ENCODE results near the gene BMPER. TPM values are rescaled to one million over a fixed set of nuclear protein-coding genes. Genes with fewer than 3 reads are reported as not detected.

BMPER gene
- total RNA-seq, 5 donors from 2014 or later (not counting 1 experiment from before 2014, with no cell fraction given), result 0.20 to 0.47 TPM; not detected in 3

DNA sequence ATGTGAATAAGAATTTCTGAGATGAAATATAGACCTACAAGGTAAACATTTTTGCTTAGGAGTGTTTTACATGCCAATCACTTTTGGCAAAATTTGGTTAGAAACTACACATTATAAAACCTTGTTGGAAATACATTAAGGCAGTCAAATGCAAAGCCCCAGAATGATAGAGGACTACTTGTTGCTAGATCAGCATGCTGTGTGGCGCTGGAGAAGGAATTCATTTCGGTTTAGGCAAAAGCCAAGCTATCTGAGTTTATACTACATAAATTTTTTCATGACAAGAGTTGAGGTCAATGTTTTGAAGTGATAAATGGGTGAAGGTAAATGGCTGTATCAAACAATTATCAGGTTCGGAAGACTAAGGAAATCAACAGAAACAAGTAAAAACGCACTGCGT is 2.3 kb downstream of the BMPER start:
- peaks cover 7 to 12% (median 9%) of the 10 kb centered on the region in 3 donors for H3K4me1 Mint-ChIP-seq
- no peaks in the 10 kb centered on the region for H3K36me3 Mint-ChIP-seq
- ChIA-PET POLR2A (no interaction called here), CTCF (no interaction called here)
- Histone ChIP-seq H3K36me3 (ENCODE audit: control insufficient read depth in 2 of 2, extremely low read depth in 1 of 2, insufficient read depth in 1 of 2, low read length in 1 of 2) (no peaks in the 10 kb centered on the region), H3K4me1 (ENCODE audit: control insufficient read depth in 1 of 2, extremely low read depth in 1 of 2, insufficient read depth in 2 of 2, low read length in 2 of 2) (peaks cover 3 to 16% of the 10 kb centered on the region in 2 experiments), H3K4me3 (ENCODE audit: control insufficient read depth in 1 of 2, extremely low read depth in 1 of 2, low read length in 1 of 2) (no peak overlapping the region), H3K27ac (ENCODE audit: low read length) (no peak overlapping the region), H3K9me3 (no peaks in the 10 kb centered on the region), H3K27me3 (replicated peaks in 1 of 2; ENCODE audit: control insufficient read depth in 2 of 2, extremely low read depth in 1 of 2, insufficient read depth in 2 of 2, low read length in 1 of 2) (peaks cover 16 to 24% of the 10 kb centered on the region in 2 experiments)
- H3K4me3 Mint-ChIP-seq, result no peak overlapping the region
- WGBS (ENCODE audit: insufficient coverage), result 87% methylated on average over 3 of the region's 5 CpGs
- ATAC-seq (replicated peaks in 1 of 4), result no peak
- H3K27me3 Mint-ChIP-seq, result peaks cover 48 to 52% of the 10 kb centered on the region in 2 donors
- H3K9me3 Mint-ChIP-seq, result no peaks in the 10 kb centered on the region
- H3K27ac Mint-ChIP-seq, result no peak overlapping the region
- no peak for DNase-seq

DNA sequence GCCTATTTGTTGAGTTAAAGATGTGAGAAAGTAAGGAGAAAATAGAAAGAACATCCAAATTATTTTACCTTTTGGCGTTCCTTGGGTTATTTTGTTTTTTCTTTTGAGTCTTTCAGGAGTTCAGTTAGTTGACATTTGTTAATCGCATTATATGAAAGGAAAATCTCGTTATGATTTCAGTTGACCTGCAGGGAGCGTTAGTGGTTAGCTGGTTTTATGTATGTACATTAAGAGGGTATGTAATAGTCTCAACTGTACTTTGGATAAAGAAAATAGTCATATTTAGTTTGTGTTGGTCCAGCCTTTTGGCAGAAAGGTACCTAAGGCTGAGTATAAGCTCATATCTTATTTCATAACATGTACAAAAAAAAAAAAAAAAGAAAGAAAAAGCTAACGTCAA is 4.0 kb downstream of the BMPER start:
- DNase-seq (no peak), ATAC-seq (replicated peaks in 1 of 4) (no peak)
- Mint-ChIP-seq H3K27me3 (peaks cover 37% of the 10 kb centered on the region in 2 donors), H3K4me1 (peaks cover 0 to 6% (median 2%) of the 10 kb centered on the region in 3 donors), H3K36me3 (no peaks in the 10 kb centered on the region), H3K9me3 (no peaks in the 10 kb centered on the region), H3K27ac (no peak overlapping the region), H3K4me3 (no peak overlapping the region)
- Histone ChIP-seq H3K4me1 (ENCODE audit: control insufficient read depth in 1 of 2, extremely low read depth in 1 of 2, insufficient read depth in 2 of 2, low read length in 2 of 2) (peaks cover 3 to 10% of the 10 kb centered on the region in 2 experiments), H3K27me3 (replicated peaks in 1 of 2; ENCODE audit: control insufficient read depth in 2 of 2, extremely low read depth in 1 of 2, insufficient read depth in 2 of 2, low read length in 1 of 2) (peaks cover 10 to 13% of the 10 kb centered on the region in 2 experiments), H3K9me3 (no peaks in the 10 kb centered on the region), H3K4me3 (ENCODE audit: control insufficient read depth in 1 of 2, extremely low read depth in 1 of 2, low read length in 1 of 2) (no peak overlapping the region), H3K27ac (ENCODE audit: low read length) (no peak overlapping the region), H3K36me3 (ENCODE audit: control insufficient read depth in 2 of 2, extremely low read depth in 1 of 2, insufficient read depth in 1 of 2, low read length in 1 of 2) (no peaks in the 10 kb centered on the region)
- CTCF ChIA-PET, result interaction anchor here in 1 of 2 donors (1.4 kb wide), 1 partner anchor 17 kb away, joined by 3 read pairs; no protein-coding TSS in a partner anchor
- POLR2A ChIA-PET, result interaction anchor here in 1 of 2 donors (0.6 kb wide), 1 partner anchor 20 kb away, joined by 3 read pairs; no protein-coding TSS in a partner anchor
- 86% methylated on average over 3 of the region's 5 CpGs for WGBS (ENCODE audit: insufficient coverage)

DNA sequence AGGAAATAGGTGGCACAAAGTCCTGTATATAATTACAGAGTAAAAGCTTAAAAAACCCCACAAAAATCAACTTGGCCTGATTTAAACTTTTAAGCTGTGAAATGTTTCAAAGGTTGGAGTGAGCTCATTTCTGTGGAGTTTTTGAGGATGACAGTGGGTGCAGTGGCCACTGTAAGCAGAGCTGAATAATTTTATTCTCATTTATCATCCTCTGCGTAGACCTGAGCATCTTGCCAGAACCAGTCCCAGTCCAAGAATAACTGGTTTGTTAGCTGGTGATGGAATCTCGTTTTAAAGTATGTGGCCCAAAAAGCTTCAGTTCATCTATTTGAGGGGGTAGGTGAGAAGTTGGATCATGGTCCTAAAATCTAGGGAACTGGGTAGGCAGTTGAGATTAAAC is 4.4 kb downstream of the BMPER start:
- no peak overlapping the region for H3K27ac Mint-ChIP-seq
- ChIA-PET CTCF (interaction anchor here in 1 of 2 donors (1.4 kb wide), 1 partner anchor 17 kb away, joined by 3 read pairs; no protein-coding TSS in a partner anchor), POLR2A (interaction anchor here in 1 of 2 donors (0.6 kb wide), 1 partner anchor 20 kb away, joined by 3 read pairs; no protein-coding TSS in a partner anchor)
- no peaks in the 10 kb centered on the region for H3K36me3 ChIP-seq (ENCODE audit: control insufficient read depth in 2 of 2, extremely low read depth in 1 of 2, insufficient read depth in 1 of 2, low read length in 1 of 2)
- ATAC-seq (replicated peaks in 1 of 4) (no peak), DNase-seq (no peak)
- no peak overlapping the region for H3K4me3 Mint-ChIP-seq
- no CpG with 5 or more reads among the region's 2 CpGs for WGBS (ENCODE audit: insufficient coverage)
- H3K4me3 ChIP-seq (ENCODE audit: control insufficient read depth in 1 of 2, extremely low read depth in 1 of 2, low read length in 1 of 2), result no peak overlapping the region
- H3K27ac ChIP-seq (ENCODE audit: low read length), result no peak overlapping the region
- peaks cover 9 to 10% of the 10 kb centered on the region in 2 experiments for H3K27me3 ChIP-seq (replicated peaks in 1 of 2; ENCODE audit: control insufficient read depth in 2 of 2, extremely low read depth in 1 of 2, insufficient read depth in 2 of 2, low read length in 1 of 2)
- H3K27me3 Mint-ChIP-seq, result peaks cover 35 to 37% of the 10 kb centered on the region in 2 donors
- no peaks in the 10 kb centered on the region for H3K9me3 ChIP-seq
- peaks cover 0 to 6% of the 10 kb centered on the region in 2 experiments for H3K4me1 ChIP-seq (ENCODE audit: control insufficient read depth in 1 of 2, extremely low read depth in 1 of 2, insufficient read depth in 2 of 2, low read length in 2 of 2)
- H3K4me1 Mint-ChIP-seq, result peaks cover 0 to 4% (median 0%) of the 10 kb centered on the region in 3 donors
- no peaks in the 10 kb centered on the region for H3K9me3 Mint-ChIP-seq
- H3K36me3 Mint-ChIP-seq, result no peaks in the 10 kb centered on the region

DNA sequence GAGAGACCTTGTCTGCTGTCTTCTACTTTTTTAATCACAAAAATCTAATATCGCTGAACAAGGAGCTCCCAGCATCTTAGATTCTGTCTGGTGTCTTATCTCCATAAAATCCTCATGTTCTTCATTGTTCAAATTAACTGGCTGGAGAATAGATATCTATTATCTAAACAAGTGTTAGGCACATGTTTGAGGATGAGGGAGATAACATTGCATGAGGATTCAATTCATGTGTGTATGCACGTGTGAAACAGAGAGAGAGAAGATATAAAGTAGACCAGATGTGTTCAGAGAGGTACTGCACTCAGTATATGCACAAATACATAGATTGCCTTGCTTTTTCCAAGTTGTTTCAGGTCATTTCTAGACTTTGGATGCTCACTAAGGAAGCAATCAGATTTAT is 5.4 kb downstream of the BMPER start:
- no peak overlapping the region for H3K27ac ChIP-seq (ENCODE audit: low read length)
- H3K4me1 Mint-ChIP-seq, result peaks cover 0 to 4% (median 0%) of the 10 kb centered on the region in 3 donors
- H3K27me3 Mint-ChIP-seq, result peaks cover 32 to 37% of the 10 kb centered on the region in 2 donors
- ChIA-PET POLR2A (no interaction called here), CTCF (interaction anchor here in 1 of 2 donors (1.4 kb wide), 1 partner anchor 18 kb away, joined by 3 read pairs; no protein-coding TSS in a partner anchor)
- no peak overlapping the region for H3K4me3 ChIP-seq (ENCODE audit: control insufficient read depth in 1 of 2, extremely low read depth in 1 of 2, low read length in 1 of 2)
- no CpG with 5 or more reads among the region's 2 CpGs for WGBS (ENCODE audit: insufficient coverage)
- H3K4me1 ChIP-seq (ENCODE audit: control insufficient read depth in 1 of 2, extremely low read depth in 1 of 2, insufficient read depth in 2 of 2, low read length in 2 of 2), result no peaks in the 10 kb centered on the region
- peaks cover under 1 to 10% of the 10 kb centered on the region in 2 experiments for H3K27me3 ChIP-seq (replicated peaks in 1 of 2; ENCODE audit: control insufficient read depth in 2 of 2, extremely low read depth in 1 of 2, insufficient read depth in 2 of 2, low read length in 1 of 2)
- H3K36me3 Mint-ChIP-seq, result no peaks in the 10 kb centered on the region
- H3K36me3 ChIP-seq (ENCODE audit: control insufficient read depth in 2 of 2, extremely low read depth in 1 of 2, insufficient read depth in 1 of 2, low read length in 1 of 2), result no peaks in the 10 kb centered on the region
- DNase-seq (no peak), ATAC-seq (replicated peaks in 1 of 4) (no peak)
- no peaks in the 10 kb centered on the region for H3K9me3 ChIP-seq
- no peaks in the 10 kb centered on the region for H3K9me3 Mint-ChIP-seq
- H3K4me3 Mint-ChIP-seq, result no peak overlapping the region
- H3K27ac Mint-ChIP-seq, result no peak overlapping the region

DNA sequence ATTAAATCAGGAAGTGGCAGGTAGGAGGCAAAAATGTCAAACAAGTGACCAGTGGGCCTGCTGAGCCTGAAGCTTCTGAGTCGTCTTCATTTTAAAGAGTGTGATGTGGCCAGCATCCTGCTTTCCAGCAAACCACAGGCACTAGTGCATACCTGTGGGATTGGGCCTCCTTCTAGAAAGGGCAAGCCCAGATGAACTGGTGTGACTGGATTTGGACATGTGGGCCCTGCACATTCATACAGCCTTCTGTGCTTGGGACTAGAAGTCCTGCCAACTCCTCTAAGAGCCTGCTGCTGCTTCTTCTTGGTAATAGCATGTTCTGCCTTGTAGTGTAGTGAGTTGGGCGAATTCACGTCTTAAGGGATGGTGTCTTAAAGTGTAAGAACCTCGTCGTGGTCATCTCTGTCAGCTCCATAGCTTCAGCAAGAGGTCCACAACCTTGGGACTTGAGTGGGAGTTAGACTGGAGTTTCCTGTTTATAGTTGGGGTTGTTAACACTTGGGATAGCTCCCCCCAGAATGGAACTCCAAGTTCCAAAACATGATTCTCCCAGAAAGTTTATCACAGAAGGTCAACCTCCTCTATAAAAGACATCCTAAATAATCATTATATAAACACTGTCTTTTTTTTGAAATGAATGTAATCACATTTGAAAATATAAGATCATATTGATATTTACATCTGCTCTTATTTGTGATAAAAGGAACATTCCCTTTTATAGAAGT is 11.2 kb downstream of the BMPER start:
- Mint-ChIP-seq H3K9me3 (no peaks in the 10 kb centered on the region), H3K4me1 (no peaks in the 10 kb centered on the region), H3K4me3 (no peak overlapping the region), H3K27ac (no peak overlapping the region), H3K27me3 (peaks cover 5 to 13% of the 10 kb centered on the region in 2 donors), H3K36me3 (no peaks in the 10 kb centered on the region)
- Histone ChIP-seq H3K27me3 (replicated peaks in 1 of 2; ENCODE audit: control insufficient read depth in 2 of 2, extremely low read depth in 1 of 2, insufficient read depth in 2 of 2, low read length in 1 of 2) (peaks cover 0 to 2% of the 10 kb centered on the region in 2 experiments), H3K27ac (ENCODE audit: low read length) (no peak overlapping the region), H3K4me1 (ENCODE audit: control insufficient read depth in 1 of 2, extremely low read depth in 1 of 2, insufficient read depth in 2 of 2, low read length in 2 of 2) (no peaks in the 10 kb centered on the region), H3K9me3 (no peaks in the 10 kb centered on the region), H3K4me3 (ENCODE audit: control insufficient read depth in 1 of 2, extremely low read depth in 1 of 2, low read length in 1 of 2) (no peak overlapping the region), H3K36me3 (ENCODE audit: control insufficient read depth in 2 of 2, extremely low read depth in 1 of 2, insufficient read depth in 1 of 2, low read length in 1 of 2) (no peaks in the 10 kb centered on the region)
- ATAC-seq (replicated peaks in 1 of 4), result no peak
- no peak for DNase-seq
- ChIA-PET POLR2A (no interaction called here), CTCF (no interaction called here)
- 75% methylated on average over 5 of the region's 5 CpGs for WGBS (ENCODE audit: insufficient coverage)

DNA sequence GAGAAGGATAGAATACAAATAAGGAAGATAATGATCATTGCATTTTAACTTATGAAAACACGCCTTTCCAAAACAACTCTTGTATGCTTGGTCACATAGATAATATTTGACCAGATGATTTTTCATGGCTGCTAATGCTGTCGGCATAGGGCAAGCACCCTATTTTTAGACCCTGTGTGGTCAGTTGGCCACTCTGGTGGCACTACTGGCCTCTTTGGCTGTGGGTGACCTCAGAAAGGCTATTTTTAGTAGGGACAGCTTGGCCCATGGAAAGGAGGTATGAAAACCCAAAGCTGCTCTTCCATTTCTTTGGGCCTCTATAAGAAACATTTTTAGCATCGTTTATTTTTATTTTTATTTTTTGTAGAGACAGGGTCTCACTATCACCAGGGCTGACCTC is 12.3 kb downstream of the BMPER start:
- Mint-ChIP-seq H3K36me3 (no peaks in the 10 kb centered on the region), H3K27ac (no peak overlapping the region), H3K27me3 (peaks cover 8 to 18% of the 10 kb centered on the region in 2 donors), H3K4me1 (no peaks in the 10 kb centered on the region), H3K9me3 (no peaks in the 10 kb centered on the region), H3K4me3 (no peak overlapping the region)
- CTCF ChIA-PET, result no interaction called here
- H3K36me3 ChIP-seq (ENCODE audit: control insufficient read depth in 2 of 2, extremely low read depth in 1 of 2, insufficient read depth in 1 of 2, low read length in 1 of 2), result no peaks in the 10 kb centered on the region
- ATAC-seq (replicated peaks in 1 of 4), result no peak
- no peaks in the 10 kb centered on the region for H3K9me3 ChIP-seq
- WGBS (ENCODE audit: insufficient coverage), result no CpG with 5 or more reads among the region's 3 CpGs
- no peak for DNase-seq
- POLR2A ChIA-PET, result no interaction called here
- H3K27me3 ChIP-seq (replicated peaks in 1 of 2; ENCODE audit: control insufficient read depth in 2 of 2, extremely low read depth in 1 of 2, insufficient read depth in 2 of 2, low read length in 1 of 2), result peaks cover 0 to 2% of the 10 kb centered on the region in 2 experiments
- no peaks in the 10 kb centered on the region for H3K4me1 ChIP-seq (ENCODE audit: control insufficient read depth in 1 of 2, extremely low read depth in 1 of 2, insufficient read depth in 2 of 2, low read length in 2 of 2)
- H3K4me3 ChIP-seq (ENCODE audit: control insufficient read depth in 1 of 2, extremely low read depth in 1 of 2, low read length in 1 of 2), result no peak overlapping the region
- H3K27ac ChIP-seq (ENCODE audit: low read length), result no peak overlapping the region
